K562 (cell line): ENCODE data around the gene AP3M1. TPM values are rescaled to one million over a fixed set of nuclear protein-coding genes. Genes with fewer than 3 reads are reported as not detected.

Experiments
- ATAC-seq: fragments of 200-7000 bp; cut with Tn5 transposase; 3 replicates; pipeline ENCODE4 v1.9.1; 2020; ENCODE audit warnings: moderate library complexity
- BruUV-seq: library from RNA; stranded (reverse); fragments of 400-500 nt; replicated peaks from 2 replicates; lab custom pipeline; 2021; lab: Mats Ljungman, UMichigan
- CTCF ChIA-PET: fragments of 300-600 bp; formaldehyde crosslinking; extraction: SDS; loops from one replicate; lab custom pipeline; 2021; ENCODE audit warnings: low intra/inter-chr PET ratio; lab: Yijun Ruan, JAX
- POLR2A ChIA-PET: fragments of 300-600, 350-650 bp; sonication (Branson Sonifier 250); formaldehyde crosslinking; extraction: SDS; loops from one replicate; lab custom pipeline; 2021; ENCODE audit warnings: antibody characterized with exemption, inconsistent platforms; lab: Yijun Ruan, JAX
- DNase-seq, 4 experiments: peaks; one replicate each; pipeline versions ENCODE4 v3.0.0 to v3.0.0-alpha.2; 2011 to 2018; ENCODE audit warnings: low spot score in 3 of 4, mixed read lengths in 3 of 4; ENCODE audit errors: extremely low read depth in 1 of 4
- FAIRE-seq: peaks from 2 replicates; lab custom pipeline; 2011; peaks lifted over from hg19 to GRCh38; lab: Jason Lieb, UNC
- H2AFZ ChIP-seq: 2 replicates; pipeline ENCODE4 v1.6.0; 2011; ENCODE audit warnings: low read depth, low read length, control low read depth, inconsistent platforms
- H3K27ac ChIP-seq: fragments of 200-600 bp; 3 replicates; pipeline ENCODE4 v1.8.0; 2011; ENCODE audit warnings: low read depth, mild to moderate bottlenecking, control low read depth, inconsistent platforms, low read length, moderate library complexity, mixed read lengths; ENCODE audit errors: extremely low read depth
- H3K27me3 ChIP-seq, 2 experiments: fragments of 300-600 bp in 1 of 2; 2 replicates in 1 of 2; 3 replicates in 1 of 2; pipeline versions ENCODE4 v1.6.0 to v1.8.0; 2011; ENCODE audit warnings: inconsistent platforms in 2 of 2, low read length in 2 of 2, mild to moderate bottlenecking in 1 of 2, mixed read lengths in 1 of 2, moderate library complexity in 1 of 2; ENCODE audit not compliant: control insufficient read depth in 2 of 2, insufficient read depth in 2 of 2
- H3K36me3 ChIP-seq: fragments of 300-600 bp; 3 replicates; pipeline ENCODE4 v1.8.0; 2011; ENCODE audit warnings: mild to moderate bottlenecking, low read length, inconsistent platforms; ENCODE audit not compliant: control insufficient read depth, insufficient read depth
- H3K4me1 ChIP-seq, 2 experiments: fragments of 200-600 bp in 1 of 2; replicated peaks in 1 of 2; 2 replicates in 1 of 2; 3 replicates in 1 of 2; pipeline versions ENCODE4 v1.5.1 to v1.8.0; 2011; ENCODE audit warnings: inconsistent platforms in 2 of 2, low read length in 2 of 2, mild to moderate bottlenecking in 1 of 2, mixed read lengths in 1 of 2, moderate library complexity in 1 of 2; ENCODE audit not compliant: control insufficient read depth in 2 of 2, insufficient read depth in 2 of 2
- H3K4me2 ChIP-seq: 2 replicates; pipeline ENCODE4 v1.6.1; 2011; ENCODE audit warnings: low read length, control low read depth, inconsistent platforms, mixed read lengths; ENCODE audit not compliant: insufficient read depth
- H3K4me3 ChIP-seq: fragments of 200-600 bp; sonication (generic), shearing (Covaris generic); 2 replicates; pipeline ENCODE4 v1.5.1; 2016; ENCODE audit warnings: control low read depth, inconsistent platforms
- H3K79me2 ChIP-seq: fragments of 200-600 bp; 3 replicates; pipeline ENCODE4 v1.8.0; 2011; ENCODE audit warnings: low read length, inconsistent platforms; ENCODE audit not compliant: control insufficient read depth, insufficient read depth
- H3K9ac ChIP-seq, 2 experiments: 2 replicates each; pipeline versions ENCODE4 v1.6.0 to v1.6.1; 2011; ENCODE audit warnings: low read depth in 2 of 2, low read length in 2 of 2, control low read depth in 1 of 2, inconsistent platforms in 1 of 2, mild to moderate bottlenecking in 1 of 2, mixed read lengths in 1 of 2; ENCODE audit not compliant: insufficient read depth in 1 of 2
- H3K9me1 ChIP-seq: one replicate; pipeline ENCODE4 v1.6.0; 2011; ENCODE audit warnings: inconsistent platforms, mild to moderate bottlenecking, low read length, moderate library complexity; ENCODE audit not compliant: control insufficient read depth, insufficient read depth
- H3K9me3 ChIP-seq: replicated peaks from 2 replicates; pipeline ENCODE4 v1.5.1; 2011; ENCODE audit warnings: low read depth, low read length, inconsistent platforms; ENCODE audit not compliant: control insufficient read depth, insufficient read depth
- H4K20me1 ChIP-seq: replicated peaks from 2 replicates; pipeline ENCODE4 v1.6.1; 2011; ENCODE audit warnings: low read length, inconsistent platforms, mixed read lengths; ENCODE audit not compliant: control insufficient read depth, insufficient read depth
- CEBPB ChIP-seq: fragments of 450-650 bp; IDR thresholded peaks from 2 replicates; pipeline ENCODE4 v1.6.1; 2016; ENCODE audit warnings: missing genetic modification characterization, missing compliant biosample characterization
- GABPA ChIP-seq: fragments of 200-800 bp; sonication (Bioruptor generic); conservative IDR thresholded peaks from 2 replicates; pipeline ENCODE4 v1.6.1; 2016; ENCODE audit warnings: low read depth, missing genetic modification characterization, missing compliant biosample characterization
- KAT7 ChIP-seq: sonication (generic); formaldehyde crosslinking; IDR thresholded peaks from 2 replicates; pipeline ENCODE4 v1.8.0; 2022; ENCODE audit warnings: missing genetic modification reagents, mild to moderate bottlenecking, borderline replicate concordance
- POLR3G ChIP-seq: IDR thresholded peaks from 2 replicates; pipeline ENCODE4 v1.6.1; 2011; ENCODE audit not compliant: insufficient read length, insufficient replicate concordance; ENCODE audit errors: extremely low read depth
- PURB ChIP-seq: sonication (generic); formaldehyde crosslinking; IDR thresholded peaks from 2 replicates; pipeline ENCODE4 v1.9.0; 2021; ENCODE audit warnings: low read depth, mild to moderate bottlenecking, missing genetic modification reagents
- PYGO2 ChIP-seq: fragments of 450-650 bp; IDR thresholded peaks from 2 replicates; pipeline ENCODE4 v1.6.1; 2016; ENCODE audit warnings: mild to moderate bottlenecking, missing genetic modification characterization, moderate library complexity, missing compliant biosample characterization
- RBM14 ChIP-seq: fragments of 200-400 bp; formaldehyde crosslinking; IDR thresholded peaks from 2 replicates; pipeline ENCODE4 v1.6.1; 2018; ENCODE audit warnings: low read depth, mild to moderate bottlenecking, low read length, moderate library complexity, borderline replicate concordance; ENCODE audit not compliant: insufficient read depth
- RUNX1 ChIP-seq: sonication (generic); IDR thresholded peaks from 2 replicates; pipeline ENCODE4 v1.6.1; 2016; ENCODE audit warnings: antibody characterized with exemption, low read depth
- SMARCE1 ChIP-seq: fragments of 450-650 bp; IDR thresholded peaks from 2 replicates; pipeline ENCODE4 v1.7.1; 2016; ENCODE audit warnings: mild to moderate bottlenecking
- SRSF9 ChIP-seq: fragments of 200-400 bp; formaldehyde crosslinking; IDR thresholded peaks from 2 replicates; pipeline ENCODE4 v1.6.1; 2017; ENCODE audit warnings: low read depth, low read length, borderline replicate concordance
- YY1 ChIP-seq, 3 experiments: IDR thresholded peaks; 2 replicates each; pipeline ENCODE4 v1.6.1; 2011; ENCODE audit warnings: low read length in 2 of 3, mild to moderate bottlenecking in 2 of 3, moderate library complexity in 2 of 3, borderline replicate concordance in 1 of 3, control low read depth in 1 of 3, low read depth in 1 of 3; ENCODE audit not compliant: insufficient read depth in 3 of 3, insufficient replicate concordance in 2 of 3, control insufficient read depth in 1 of 3, insufficient read length in 1 of 3; ENCODE audit errors: extremely low read depth in 1 of 3
- ZFX ChIP-seq: sonication (generic); formaldehyde crosslinking; IDR thresholded peaks from 2 replicates; pipeline ENCODE4 v1.8.0; 2022; ENCODE audit warnings: mild to moderate bottlenecking, missing genetic modification reagents, moderate library complexity
- ZKSCAN3 ChIP-seq: fragments of 250-450 bp; sonication (Bioruptor Pico); IDR thresholded peaks from 2 replicates; pipeline ENCODE4 v1.4.0; 2020
- ZNF589 ChIP-seq: fragments of 200-800 bp; sonication (Bioruptor generic); IDR thresholded peaks from 2 replicates; pipeline ENCODE4 v1.6.1; 2016; ENCODE audit warnings: low read depth, missing genetic modification characterization, missing compliant biosample characterization
- ZNF76 ChIP-seq: fragments of 250-450 bp; sonication (Bioruptor Pico); IDR thresholded peaks from 2 replicates; pipeline ENCODE4 v1.4.0; 2020; ENCODE audit warnings: mild to moderate bottlenecking, moderate library complexity, borderline replicate concordance
- in situ Hi-C: fragments of 300-500 bp; cut with MboI; formaldehyde crosslinking; loops from 4 replicates; pipeline ENCODE4 v1.15.0; 2018; ENCODE audit warnings: inconsistent platforms, mixed read lengths
- intact Hi-C: fragments of 100-400 bp; cut with micrococcal nuclease; formaldehyde crosslinking; loops from 2 replicates; pipeline ENCODE4 v1.14.2; 2022
- polyA plus RNA-seq, 8 experiments: library from polyadenylated mRNA; depleted of rRNA in 4 of 8; stranded (reverse) in 5 of 8; unstranded in 3 of 8; fragments of >200 nt; fragmentation: Nextera tagmentation in 2 of 8; fragmentation: Illumina TruSeq in 1 of 8; extraction: Ambion mirVana in 2 of 8; extraction: Trizol in 1 of 8; gene quantifications; 2 replicates each; pipeline versions ENCODE4 v1.2.1 to v1.2.3, GENCODE V29; 2011 to 2014; ENCODE audit warnings: inconsistent platforms in 1 of 8, missing spikeins in 1 of 8
- total RNA-seq, 7 experiments: library from RNA; depleted of rRNA in 6 of 7; stranded (reverse); fragments of >200 nt in 6 of 7; fragmentation: Illumina TruSeq in 2 of 7; extraction: Trizol in 2 of 7; gene quantifications; 2 replicates each; pipeline versions ENCODE4 v1.2.1 to v1.2.3, GENCODE V29; 2011 to 2021; ENCODE audit warnings: low replicate concordance in 1 of 7
- TF ChIP-seq, protein P1 (sequence below): fragments of 250-450 bp; sonication (Bioruptor Pico); IDR thresholded peaks from 2 replicates; pipeline ENCODE4 v1.5.0; 2020; ENCODE audit warnings: mild to moderate bottlenecking

The AP3M1 gene
- total and polyA plus RNA-seq, 9 of the 15 experiments (the other 6 are each of a cell fraction or from before 2014, with no cell fraction given): 44.3 to 135 (median 67.6) TPM

DNA sequence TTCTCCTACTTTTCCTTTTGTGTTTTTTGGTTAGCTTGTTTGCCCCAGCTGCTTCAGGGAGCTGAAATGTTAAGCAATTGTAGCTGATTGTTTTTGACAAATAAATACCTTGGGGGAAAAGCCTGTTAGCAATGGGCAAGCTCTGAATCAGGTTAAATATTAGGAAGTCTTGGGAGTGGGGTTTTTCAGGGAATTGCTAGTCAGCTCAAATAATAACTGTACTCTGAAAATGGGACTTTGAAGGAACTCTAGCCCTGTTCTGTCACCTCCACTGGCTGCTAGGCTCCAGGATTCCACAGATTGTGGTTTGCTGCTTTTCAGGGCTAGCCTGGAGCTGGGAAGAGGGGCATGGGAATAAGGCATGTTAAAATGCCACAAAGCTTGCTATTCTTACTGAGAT lies 39.9 kb upstream of the AP3M1 start:
- H3K9me1 ChIP-seq: no peaks in the 10 kb centered on the region
- no peaks in the 10 kb centered on the region for H3K9me3 ChIP-seq
- peaks cover 4 to 7% of the 10 kb centered on the region in 2 experiments; a peak in 2 of 5 replicates for H3K4me1 ChIP-seq
- ChIA-PET CTCF (no interaction called here), POLR2A (interaction anchor here (0.7 to 4.4 kb wide), 7 partner anchors 8 to 890 kb away, joined by 3 to 41 read pairs (median 5); no protein-coding TSS in a partner anchor)
- intact Hi-C loops: no loop called here
- ATAC-seq (peak; percentile 32), FAIRE-seq (peak; percentile 32), DNase-seq (no peak)
- H3K9ac ChIP-seq: peak overlapping the region in 1 of 2 experiments; percentile 43; a peak in 3 of 4 replicates
- peak overlapping the region; percentile 46 for H2AFZ ChIP-seq
- peaks cover 89% of the 10 kb centered on the region for H3K79me2 ChIP-seq
- H4K20me1 ChIP-seq: no peaks in the 10 kb centered on the region
- H3K4me3 ChIP-seq: no peak overlapping the region
- H3K27me3 ChIP-seq: no peaks in the 10 kb centered on the region
- peak overlapping the region; percentile 58 for H3K27ac ChIP-seq
- no peaks in the 10 kb centered on the region for H3K36me3 ChIP-seq
- H3K4me2 ChIP-seq: peak overlapping the region; percentile 51
- in situ Hi-C loops: no loop called here
- TF ChIP-seq SRSF9: no peak
- TF ChIP-seq ZNF589 (CRISPR knock-in tag): no peak
- TF ChIP-seq, protein P1, sequence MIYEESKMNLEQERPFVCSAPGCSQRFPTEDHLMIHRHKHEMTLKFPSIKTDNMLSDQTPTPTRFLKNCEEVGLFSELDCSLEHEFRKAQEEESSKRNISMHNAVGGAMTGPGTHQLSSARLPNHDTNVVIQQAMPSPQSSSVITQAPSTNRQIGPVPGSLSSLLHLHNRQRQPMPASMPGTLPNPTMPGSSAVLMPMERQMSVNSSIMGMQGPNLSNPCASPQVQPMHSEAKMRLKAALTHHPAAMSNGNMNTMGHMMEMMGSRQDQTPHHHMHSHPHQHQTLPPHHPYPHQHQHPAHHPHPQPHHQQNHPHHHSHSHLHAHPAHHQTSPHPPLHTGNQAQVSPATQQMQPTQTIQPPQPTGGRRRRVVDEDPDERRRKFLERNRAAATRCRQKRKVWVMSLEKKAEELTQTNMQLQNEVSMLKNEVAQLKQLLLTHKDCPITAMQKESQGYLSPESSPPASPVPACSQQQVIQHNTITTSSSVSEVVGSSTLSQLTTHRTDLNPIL: no peak
- TF ChIP-seq YY1 (IDR thresholded peaks at IDR 0.05; ENCODE audit: borderline replicate concordance in 1 of 3, control insufficient read depth in 1 of 3, extremely low read depth in 1 of 3, insufficient read depth in 3 of 3, insufficient read length in 1 of 3, insufficient replicate concordance in 2 of 3, low read depth in 1 of 3, low read length in 2 of 3): peak in 1 of 3 experiments; percentile 14
- no peak for TF ChIP-seq POLR3G
- TF ChIP-seq ZKSCAN3 (CRISPR knock-in tag): no peak
- TF ChIP-seq KAT7 (CRISPR knock-in tag): 0 out of 2 replicates have a peak, but pooled peaks have one; percentile 69
- TF ChIP-seq PYGO2 (tag): no peak
- no peak for TF ChIP-seq RUNX1
- TF ChIP-seq SMARCE1: 0 out of 2 replicates have a peak, but pooled peaks have one; percentile 5
- no peak for TF ChIP-seq RBM14
- TF ChIP-seq CEBPB: peak; percentile 32; the same call in 1 of the 2 replicates
- TF ChIP-seq ZFX (CRISPR knock-in tag): 0 out of 2 replicates have a peak, but pooled peaks have one; percentile 5
- no peak for TF ChIP-seq ZNF76 (CRISPR knock-in tag)
- TF ChIP-seq PURB (CRISPR knock-in tag): no peak
- TF ChIP-seq GABPA (tag): 0 out of 2 replicates have a peak, but pooled peaks have one; percentile 8
- BruUV-seq: no TSS peak
